B cell (primary cell): ENCODE results near the gene POLD1.

Experiments used
- EZH2 ChIP-seq: IDR thresholded peaks from 2 replicates; pipeline ENCODE4 v1.6.1; 2012; ENCODE audit warnings: borderline replicate concordance, low read depth, mild to moderate bottlenecking, moderate library complexity, low read length; ENCODE audit not compliant: insufficient read depth, poor library complexity, severe bottlenecking
- TF ChIP-seq, protein P1 (sequence below): fragments of 200-600 bp; IDR thresholded peaks from one replicate; pipeline ENCODE4 v1.8.0; 2022; ENCODE audit warnings: antibody characterized with exemption, mild to moderate bottlenecking

- TF ChIP-seq, protein P1, sequence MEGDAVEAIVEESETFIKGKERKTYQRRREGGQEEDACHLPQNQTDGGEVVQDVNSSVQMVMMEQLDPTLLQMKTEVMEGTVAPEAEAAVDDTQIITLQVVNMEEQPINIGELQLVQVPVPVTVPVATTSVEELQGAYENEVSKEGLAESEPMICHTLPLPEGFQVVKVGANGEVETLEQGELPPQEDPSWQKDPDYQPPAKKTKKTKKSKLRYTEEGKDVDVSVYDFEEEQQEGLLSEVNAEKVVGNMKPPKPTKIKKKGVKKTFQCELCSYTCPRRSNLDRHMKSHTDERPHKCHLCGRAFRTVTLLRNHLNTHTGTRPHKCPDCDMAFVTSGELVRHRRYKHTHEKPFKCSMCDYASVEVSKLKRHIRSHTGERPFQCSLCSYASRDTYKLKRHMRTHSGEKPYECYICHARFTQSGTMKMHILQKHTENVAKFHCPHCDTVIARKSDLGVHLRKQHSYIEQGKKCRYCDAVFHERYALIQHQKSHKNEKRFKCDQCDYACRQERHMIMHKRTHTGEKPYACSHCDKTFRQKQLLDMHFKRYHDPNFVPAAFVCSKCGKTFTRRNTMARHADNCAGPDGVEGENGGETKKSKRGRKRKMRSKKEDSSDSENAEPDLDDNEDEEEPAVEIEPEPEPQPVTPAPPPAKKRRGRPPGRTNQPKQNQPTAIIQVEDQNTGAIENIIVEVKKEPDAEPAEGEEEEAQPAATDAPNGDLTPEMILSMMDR = no peak
- no peak for TF ChIP-seq EZH2
Observed at GRCh38 chr19:50449236-50449899, 65.2 kb downstream of the POLD1 start.
